Measurements from ENCODE around the gene RAB7B. TPM values are rescaled to one million over a fixed set of nuclear protein-coding genes. Genes with fewer than 3 reads are reported as not detected.

RAB7B gene
- total and polyA plus RNA-seq, 2 donors (not counting 1 experiment from before 2014, with no cell fraction given), result 9.1 to 15.5 TPM

DNA sequence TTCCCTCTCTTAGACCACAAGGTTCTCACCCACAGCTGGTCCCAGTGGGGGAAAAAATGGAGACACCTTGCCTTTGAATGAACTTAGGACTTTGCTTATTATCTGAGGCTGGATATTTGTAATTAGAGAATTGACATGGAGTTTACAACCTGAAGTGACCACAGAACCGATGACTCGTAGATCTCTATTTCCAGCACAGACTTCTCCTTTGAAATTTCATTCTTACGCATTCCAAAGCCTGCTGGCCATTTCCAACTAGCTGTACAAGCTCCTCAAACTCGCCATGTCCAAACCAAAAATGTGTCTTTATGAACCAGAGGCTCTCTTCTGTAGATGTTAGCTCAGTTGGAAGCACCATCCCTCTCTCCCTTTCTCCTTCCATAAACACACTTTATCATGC lies 12.0 kb downstream of the RAB7B start:
- peak; percentile 19 to 46 for DNase-seq (ENCODE audit: low read depth in 2 of 2)
- H3K4me2 ChIP-seq (ENCODE audit: extremely low read depth, insufficient read depth, low read length), result no peak overlapping the region

DNA sequence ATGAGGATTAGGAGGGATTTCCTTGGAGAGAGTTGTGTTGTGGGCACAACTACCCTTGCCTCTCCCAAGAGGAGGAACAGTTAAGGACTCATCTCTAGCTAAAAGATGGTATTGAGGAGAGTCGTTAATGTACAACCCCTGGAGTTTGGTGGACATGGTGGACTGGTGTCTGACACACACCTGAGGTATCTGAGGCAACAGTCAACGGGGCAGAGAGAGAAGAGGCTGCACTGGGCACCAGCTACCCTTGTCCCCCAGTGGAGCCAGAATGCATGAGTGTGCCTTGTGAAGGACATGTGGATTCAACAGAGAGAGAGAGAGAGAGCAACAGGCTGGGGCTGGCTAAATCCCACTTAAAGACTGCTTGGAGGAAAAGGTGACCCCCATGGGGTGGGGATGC lies 13.0 kb downstream of the RAB7B start:
- no peak overlapping the region for H3K4me3 ChIP-seq (replicated peaks in 1 of 4; ENCODE audit: control extremely low read depth in 1 of 4, insufficient read depth in 1 of 4, low read depth in 3 of 4, low read length in 4 of 4)
- no peaks in the 10 kb centered on the region for H3K79me2 ChIP-seq (ENCODE audit: control insufficient read depth, insufficient read depth, low read length)
- DNase-seq (ENCODE audit: low read depth in 2 of 2), result no peak
- no peaks in the 10 kb centered on the region for H4K20me1 ChIP-seq (ENCODE audit: control insufficient read depth, extremely low read depth, insufficient read depth, low read length)
- no peaks in the 10 kb centered on the region for H3K27me3 ChIP-seq (ENCODE audit: control insufficient read depth, insufficient read depth, low read length)
- no peak overlapping the region for H2AFZ ChIP-seq (ENCODE audit: low read length)
- H3K9me3 ChIP-seq (ENCODE audit: control insufficient read depth, insufficient read depth, low read depth, low read length), result no peaks in the 10 kb centered on the region
- H3K4me1 ChIP-seq (ENCODE audit: control insufficient read depth, extremely low read depth, insufficient read depth, low read length), result peaks cover 2% of the 10 kb centered on the region
- no peaks in the 10 kb centered on the region for H3K36me3 ChIP-seq (ENCODE audit: control insufficient read depth, insufficient read depth, low read length)
- no peak overlapping the region for H3K27ac ChIP-seq (ENCODE audit: insufficient read depth, low read length)
- H3K9ac ChIP-seq (ENCODE audit: insufficient read depth, low read length), result no peak overlapping the region
- no peak overlapping the region for H3K4me2 ChIP-seq (ENCODE audit: extremely low read depth, insufficient read depth, low read length)
- no peak for TF ChIP-seq EZH2 (IDR thresholded peaks at IDR 0.05; ENCODE audit: low read length, missing control alignments)
- TF ChIP-seq, protein P1, sequence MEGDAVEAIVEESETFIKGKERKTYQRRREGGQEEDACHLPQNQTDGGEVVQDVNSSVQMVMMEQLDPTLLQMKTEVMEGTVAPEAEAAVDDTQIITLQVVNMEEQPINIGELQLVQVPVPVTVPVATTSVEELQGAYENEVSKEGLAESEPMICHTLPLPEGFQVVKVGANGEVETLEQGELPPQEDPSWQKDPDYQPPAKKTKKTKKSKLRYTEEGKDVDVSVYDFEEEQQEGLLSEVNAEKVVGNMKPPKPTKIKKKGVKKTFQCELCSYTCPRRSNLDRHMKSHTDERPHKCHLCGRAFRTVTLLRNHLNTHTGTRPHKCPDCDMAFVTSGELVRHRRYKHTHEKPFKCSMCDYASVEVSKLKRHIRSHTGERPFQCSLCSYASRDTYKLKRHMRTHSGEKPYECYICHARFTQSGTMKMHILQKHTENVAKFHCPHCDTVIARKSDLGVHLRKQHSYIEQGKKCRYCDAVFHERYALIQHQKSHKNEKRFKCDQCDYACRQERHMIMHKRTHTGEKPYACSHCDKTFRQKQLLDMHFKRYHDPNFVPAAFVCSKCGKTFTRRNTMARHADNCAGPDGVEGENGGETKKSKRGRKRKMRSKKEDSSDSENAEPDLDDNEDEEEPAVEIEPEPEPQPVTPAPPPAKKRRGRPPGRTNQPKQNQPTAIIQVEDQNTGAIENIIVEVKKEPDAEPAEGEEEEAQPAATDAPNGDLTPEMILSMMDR (conservative IDR thresholded peaks at IDR 0.05 in 1 of 2, IDR thresholded peaks at IDR 0.05 in 1 of 2; ENCODE audit: low read depth in 1 of 2, low read length in 2 of 2), result no peak

More for the DNA sequence above, 12.0 kb downstream of the RAB7B start:
- no peaks in the 10 kb centered on the region for H3K27me3 ChIP-seq (ENCODE audit: control insufficient read depth, insufficient read depth, low read length)
- no peak overlapping the region for H2AFZ ChIP-seq (ENCODE audit: low read length)
- peaks cover 2% of the 10 kb centered on the region for H3K4me1 ChIP-seq (ENCODE audit: control insufficient read depth, extremely low read depth, insufficient read depth, low read length)
- H3K36me3 ChIP-seq (ENCODE audit: control insufficient read depth, insufficient read depth, low read length), result no peaks in the 10 kb centered on the region
- no peak overlapping the region for H3K27ac ChIP-seq (ENCODE audit: insufficient read depth, low read length)
- H3K79me2 ChIP-seq (ENCODE audit: control insufficient read depth, insufficient read depth, low read length), result no peaks in the 10 kb centered on the region
- H4K20me1 ChIP-seq (ENCODE audit: control insufficient read depth, extremely low read depth, insufficient read depth, low read length), result no peaks in the 10 kb centered on the region
- H3K9ac ChIP-seq (ENCODE audit: insufficient read depth, low read length), result no peak overlapping the region
- H3K4me3 ChIP-seq (replicated peaks in 1 of 4; ENCODE audit: control extremely low read depth in 1 of 4, insufficient read depth in 1 of 4, low read depth in 3 of 4, low read length in 4 of 4), result no peak overlapping the region
- no peak for TF ChIP-seq EZH2 (IDR thresholded peaks at IDR 0.05; ENCODE audit: low read length, missing control alignments)
- TF ChIP-seq, protein P1 (conservative IDR thresholded peaks at IDR 0.05 in 1 of 2, IDR thresholded peaks at IDR 0.05 in 1 of 2; ENCODE audit: low read depth in 1 of 2, low read length in 2 of 2), result no peak
- H3K9me3 ChIP-seq (ENCODE audit: control insufficient read depth, insufficient read depth, low read depth, low read length), result no peaks in the 10 kb centered on the region

DNA sequence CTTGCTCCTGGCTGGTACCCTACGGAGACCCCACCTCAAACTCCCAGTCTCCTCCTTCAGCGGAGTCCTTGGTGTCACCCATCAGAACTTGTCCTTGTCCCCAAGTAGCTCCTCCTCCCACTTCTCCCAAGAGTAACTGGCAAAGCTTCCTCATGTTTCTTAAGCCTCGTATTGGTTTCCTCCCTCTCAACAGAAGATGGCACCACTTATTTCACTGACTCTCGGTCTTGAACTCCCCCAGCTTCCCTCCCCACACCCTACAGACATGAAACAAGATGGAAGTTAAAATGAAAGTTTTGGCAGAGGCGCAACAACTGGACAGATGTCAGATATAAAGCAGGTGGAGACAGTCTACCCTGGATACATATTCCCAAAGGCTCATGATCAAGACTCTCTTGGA lies 13.4 kb downstream of the RAB7B start:
- Histone ChIP-seq H4K20me1 (ENCODE audit: control insufficient read depth, extremely low read depth, insufficient read depth, low read length) (no peaks in the 10 kb centered on the region), H3K4me2 (ENCODE audit: extremely low read depth, insufficient read depth, low read length) (no peak overlapping the region), H3K9me3 (ENCODE audit: control insufficient read depth, insufficient read depth, low read depth, low read length) (no peaks in the 10 kb centered on the region), H3K36me3 (ENCODE audit: control insufficient read depth, insufficient read depth, low read length) (no peaks in the 10 kb centered on the region), H3K9ac (ENCODE audit: insufficient read depth, low read length) (no peak overlapping the region), H3K27ac (ENCODE audit: insufficient read depth, low read length) (no peak overlapping the region), H3K79me2 (ENCODE audit: control insufficient read depth, insufficient read depth, low read length) (no peaks in the 10 kb centered on the region), H3K27me3 (ENCODE audit: control insufficient read depth, insufficient read depth, low read length) (no peaks in the 10 kb centered on the region), H3K4me3 (replicated peaks in 1 of 4; ENCODE audit: control extremely low read depth in 1 of 4, insufficient read depth in 1 of 4, low read depth in 3 of 4, low read length in 4 of 4) (no peak overlapping the region), H3K4me1 (ENCODE audit: control insufficient read depth, extremely low read depth, insufficient read depth, low read length) (peaks cover 2% of the 10 kb centered on the region), H2AFZ (ENCODE audit: low read length) (no peak overlapping the region)
- no peak for DNase-seq (ENCODE audit: low read depth in 2 of 2)
- TF ChIP-seq, protein P1 (conservative IDR thresholded peaks at IDR 0.05 in 1 of 2, IDR thresholded peaks at IDR 0.05 in 1 of 2; ENCODE audit: low read depth in 1 of 2, low read length in 2 of 2), result no peak
- TF ChIP-seq EZH2 (IDR thresholded peaks at IDR 0.05; ENCODE audit: low read length, missing control alignments), result no peak
